HG03432 (cell line): Measurements from ENCODE around the gene KCNC4.

ENCODE experiments used
- ATAC-seq: cut with Tn5 transposase; IDR thresholded peaks from one replicate; pipeline ENCODE4 v1.9.1; 2021; ENCODE audit warnings: mild to moderate bottlenecking, moderate library complexity; ENCODE audit not compliant: unreplicated experiment

Gene KCNC4

DNA sequence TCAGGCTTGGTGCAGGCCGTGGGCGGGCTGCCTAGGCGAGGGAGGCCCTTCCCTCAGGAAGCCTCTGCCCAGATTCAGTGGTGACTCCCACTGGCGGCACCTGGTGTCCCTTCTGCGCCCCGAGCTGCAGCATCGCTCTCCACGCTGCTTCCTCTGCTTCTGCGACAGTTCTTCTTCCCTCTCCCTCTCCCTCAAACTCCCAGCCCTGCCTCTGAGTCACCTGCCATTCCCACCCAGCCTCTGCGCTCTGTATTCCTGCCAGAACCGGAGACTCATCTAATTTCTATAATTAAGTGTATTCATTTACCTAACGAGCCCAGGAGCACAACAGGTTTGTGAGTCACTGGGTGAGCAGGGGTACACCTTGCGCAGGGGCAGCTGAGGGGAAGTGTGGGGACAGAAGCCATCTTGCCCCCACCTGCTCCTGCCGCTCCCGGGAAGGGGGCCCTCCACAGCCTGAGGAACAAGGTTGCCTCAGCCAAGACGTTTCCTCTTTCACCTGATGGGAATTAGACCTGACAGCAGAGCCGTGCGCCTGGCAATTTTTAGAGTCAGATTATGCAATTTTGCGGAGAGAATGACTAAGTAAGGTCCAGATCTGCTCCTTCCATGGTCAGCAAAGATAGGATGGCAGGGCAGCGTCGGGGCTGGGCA lies 19.4 kb downstream of the KCNC4 start:
- ATAC-seq: no peak

- ATAC-seq: no peak
Measured at GRCh38 chr1:110230381-110231199, 20.5 kb downstream of the KCNC4 start.

DNA sequence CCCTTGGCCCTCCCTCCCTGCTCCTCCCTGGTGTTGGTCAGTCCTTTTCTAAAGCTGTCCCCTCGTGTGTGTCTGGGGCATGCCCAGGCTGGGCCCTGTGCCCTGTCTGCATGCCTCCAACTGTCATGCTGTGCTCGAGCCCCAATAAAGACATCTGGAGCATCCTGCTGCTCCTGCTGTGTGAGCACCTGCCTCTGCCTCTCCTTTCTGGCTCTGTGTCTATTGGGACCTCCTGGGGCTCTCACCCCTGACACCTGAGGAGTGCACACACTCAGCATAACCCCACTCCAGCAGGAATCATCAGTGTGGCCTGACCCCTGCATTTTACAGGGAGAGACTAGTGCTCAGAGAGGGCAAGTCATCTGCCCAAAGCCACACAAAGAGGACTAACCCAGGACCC lies 23.7 kb downstream of the KCNC4 start:
- no peak for ATAC-seq

DNA sequence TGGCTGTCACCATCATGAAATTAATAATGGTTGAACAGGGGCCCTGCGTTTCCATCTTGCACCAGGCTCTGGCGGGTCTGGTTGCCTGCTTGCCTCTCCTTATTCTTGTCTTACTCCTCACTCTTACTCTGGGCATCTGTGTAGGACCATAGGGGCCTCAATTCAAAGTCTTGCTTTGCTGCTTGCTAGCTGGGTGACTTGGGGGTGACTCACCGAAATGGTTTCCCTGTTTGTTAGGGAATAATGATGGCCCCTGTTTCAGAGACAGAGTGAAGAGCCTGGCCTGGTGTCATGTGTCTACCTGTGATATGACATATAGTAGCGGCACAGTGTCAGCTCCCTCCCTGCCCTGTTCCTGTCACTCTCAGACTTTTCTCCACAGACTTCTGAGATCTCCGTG lies 24.6 kb downstream of the KCNC4 start:
- no peak for ATAC-seq

GRCh38 chr1:110235181-110235833 lies 25.2 kb downstream of the KCNC4 start:
- ATAC-seq: no peak

DNA sequence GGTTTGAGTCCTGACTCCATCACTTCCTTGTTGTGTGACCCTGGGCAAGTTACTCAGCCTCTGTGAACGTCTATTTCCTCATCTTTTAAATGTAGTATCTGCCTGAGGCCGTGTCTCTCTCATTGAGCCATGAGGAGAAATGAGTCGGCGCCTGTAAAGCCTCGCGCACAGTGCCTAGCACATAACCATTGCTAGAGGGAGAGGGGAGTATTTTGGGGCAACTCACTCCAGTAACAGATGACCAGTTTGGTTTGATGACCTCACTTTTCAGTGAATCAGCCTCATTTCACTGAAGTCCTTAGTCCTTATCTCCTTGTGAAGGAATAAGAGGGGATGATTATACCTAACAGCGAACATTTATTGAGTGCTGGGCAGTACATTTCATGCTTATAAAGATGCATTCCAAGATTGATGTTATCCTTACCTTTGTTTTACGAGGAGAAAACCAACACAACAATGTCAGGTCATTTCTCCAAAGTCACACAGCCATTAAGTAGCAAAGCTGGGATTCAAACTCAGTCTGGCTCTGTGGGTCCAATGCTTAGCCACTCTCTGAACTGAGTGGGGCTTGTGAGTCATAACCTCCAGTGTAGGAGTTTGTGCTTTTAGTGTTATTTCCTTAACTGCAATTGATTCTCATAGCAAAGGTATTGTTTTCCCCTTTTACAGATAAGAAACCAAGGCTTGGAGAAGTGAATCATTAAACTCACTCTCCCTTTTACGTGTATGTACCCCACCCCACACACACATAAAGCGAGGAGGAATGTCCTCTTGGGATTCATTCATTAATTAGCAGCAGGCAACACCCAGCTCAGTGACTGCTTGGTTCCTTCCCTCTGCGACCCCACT lies 25.9 kb downstream of the KCNC4 start:
- peak; percentile 47 for ATAC-seq

DNA sequence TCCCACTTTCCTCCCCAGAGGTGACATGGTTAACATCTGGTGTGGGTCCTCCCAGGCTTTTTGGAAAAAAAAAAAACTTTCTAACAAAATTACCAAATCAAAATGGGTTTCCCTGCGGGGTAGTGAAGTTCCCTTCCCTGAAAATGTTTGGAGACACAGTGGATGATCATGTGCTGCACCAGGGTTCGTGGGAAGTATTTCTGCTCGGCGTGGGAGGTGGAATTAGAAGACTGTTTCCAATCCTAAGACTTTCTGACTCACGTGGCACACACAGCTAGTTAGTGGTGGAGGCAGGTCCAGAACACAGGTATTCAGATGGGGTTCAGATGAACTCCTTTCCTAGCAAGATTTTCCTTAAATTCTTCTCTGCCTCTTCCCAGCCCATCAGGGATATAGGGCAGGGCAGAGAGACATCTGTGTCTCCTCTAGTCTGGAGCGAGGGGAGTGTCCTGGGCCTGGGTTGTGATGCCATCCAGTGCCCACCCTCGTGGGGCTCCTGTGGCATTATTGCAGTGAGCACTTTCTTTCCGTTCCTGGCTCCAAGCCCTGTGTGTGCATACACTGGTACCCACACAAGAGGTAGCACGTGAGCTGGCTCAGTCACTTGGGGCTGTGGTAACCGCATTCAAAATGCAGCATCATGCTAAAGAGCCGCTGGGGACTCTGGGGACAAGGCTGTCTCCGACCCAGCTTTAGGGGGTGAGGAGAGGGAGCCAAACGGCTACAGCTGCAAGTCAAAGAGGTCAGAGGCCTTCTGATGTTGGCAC lies 27.5 kb downstream of the KCNC4 start:
- ATAC-seq: no peak

- no peak for ATAC-seq
Measured at GRCh38 chr1:110239441-110240430, 29.6 kb downstream of the KCNC4 start.

DNA sequence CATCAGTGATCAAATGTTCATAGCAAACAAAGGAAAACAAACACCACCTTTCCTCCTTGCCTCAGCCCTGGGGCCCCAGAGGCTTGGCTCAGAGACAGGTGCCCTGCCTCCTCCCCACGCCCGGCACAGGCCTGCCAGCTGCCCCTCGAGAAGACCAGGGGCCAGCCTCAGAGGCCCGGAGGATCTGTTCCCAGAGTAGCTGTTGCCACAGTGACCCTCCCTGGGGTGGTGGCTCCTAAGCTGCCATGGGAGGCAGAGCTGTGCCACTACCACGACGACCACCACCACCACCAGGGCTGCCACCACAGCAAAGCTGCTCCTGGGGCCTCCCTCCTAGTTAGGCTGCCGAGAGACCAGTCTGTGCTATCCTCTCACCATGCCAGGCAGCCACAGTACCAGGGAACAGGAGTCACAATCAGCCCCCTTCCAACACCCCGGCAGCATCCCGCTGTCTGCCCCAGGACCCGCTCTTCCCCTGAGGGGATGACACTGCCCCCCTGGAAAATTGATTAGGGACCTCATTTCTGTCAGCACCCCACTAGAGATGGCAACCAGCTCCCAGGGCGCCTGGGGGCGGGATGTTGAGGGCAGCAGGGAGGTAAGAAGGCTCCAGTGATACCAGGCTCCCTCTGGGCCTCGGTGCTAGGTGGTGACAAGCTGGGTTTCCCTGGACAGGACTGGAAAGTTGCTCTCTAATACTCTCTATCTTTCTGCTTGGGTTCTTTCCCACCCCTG lies 30.5 kb downstream of the KCNC4 start:
- no peak for ATAC-seq

GRCh38 chr1:110241516-110241915 lies 31.4 kb downstream of the KCNC4 start:
- ATAC-seq: no peak

- no peak for ATAC-seq
Measured at GRCh38 chr1:110242062-110242461, 31.9 kb downstream of the KCNC4 start.

DNA sequence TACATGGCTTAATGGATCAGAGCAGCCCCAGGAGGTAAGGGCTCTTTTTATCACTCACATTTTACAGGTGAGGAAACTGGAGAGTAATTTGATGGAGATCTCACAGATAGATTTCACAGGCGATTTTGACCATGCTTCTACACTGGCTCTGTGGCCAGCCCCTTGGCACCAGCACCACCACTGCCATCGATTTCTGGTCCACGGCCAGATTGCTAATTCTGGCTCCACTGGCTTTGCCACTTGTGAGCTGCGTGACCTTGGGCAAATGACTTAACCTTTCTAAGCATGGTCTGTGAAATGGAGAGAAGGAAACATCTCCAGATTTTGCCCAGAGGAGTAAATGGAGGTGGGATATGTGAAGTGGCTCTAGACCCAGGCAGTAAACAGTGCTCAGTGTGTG lies 32.6 kb downstream of the KCNC4 start:
- no peak for ATAC-seq

GRCh38 chr1:110243146-110243545 lies 33.0 kb downstream of the KCNC4 start:
- ATAC-seq: peak; percentile 13

DNA sequence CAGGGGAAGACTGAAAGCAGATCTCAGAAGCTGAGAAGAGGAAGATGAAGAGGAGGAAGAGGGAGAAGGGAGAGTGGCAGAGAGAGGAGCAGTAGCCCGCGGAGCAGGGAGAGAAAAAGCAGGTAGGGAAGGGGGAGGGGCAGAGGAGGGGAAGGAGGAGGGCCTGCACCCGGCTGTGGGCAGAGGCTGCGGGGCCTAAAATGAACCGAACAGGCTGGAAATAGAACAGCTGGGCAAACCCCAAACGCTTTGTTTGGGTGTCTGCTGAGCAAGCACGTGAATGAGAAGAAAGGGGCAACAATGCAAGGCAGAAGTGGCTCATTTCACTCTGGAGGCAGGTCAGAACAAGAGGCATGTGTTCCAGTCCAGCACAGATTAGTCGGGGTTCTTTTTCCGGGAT lies 33.5 kb downstream of the KCNC4 start:
- ATAC-seq: peak; percentile 71

DNA sequence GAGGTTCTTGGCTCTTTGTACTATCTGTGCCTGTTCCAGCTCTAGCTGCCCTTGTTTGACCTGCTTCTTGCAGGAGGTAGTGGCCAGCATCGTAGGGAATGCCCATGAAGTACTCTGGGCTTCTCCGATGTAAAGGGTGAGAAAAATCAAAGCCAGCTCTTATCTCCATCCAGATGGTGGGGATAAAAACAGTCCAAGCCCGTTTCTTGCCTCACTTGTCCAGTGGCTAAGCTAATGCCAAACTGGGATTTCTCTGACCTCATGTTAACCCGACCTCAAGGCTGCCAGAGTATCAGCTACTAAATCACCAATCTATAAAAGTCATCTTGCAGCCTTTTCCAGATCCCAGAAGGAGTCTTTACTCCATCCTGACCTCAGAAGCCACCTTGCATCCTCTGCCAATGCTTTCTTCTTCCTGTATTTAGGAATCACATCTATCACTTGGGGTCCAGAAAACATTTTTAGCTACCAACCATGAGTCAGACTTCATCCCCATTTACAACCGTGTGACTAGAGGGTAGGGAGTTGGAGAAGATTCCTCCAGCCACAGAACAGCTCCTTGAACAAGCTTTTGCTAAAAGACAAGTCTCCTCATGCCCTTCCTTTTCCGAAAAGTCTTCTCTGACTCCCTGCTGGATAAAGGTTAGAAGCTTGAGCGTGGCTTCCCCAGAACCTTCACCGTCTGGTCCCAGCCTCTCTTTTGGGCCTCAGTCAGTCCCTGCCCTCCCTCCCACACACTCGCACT lies 35.9 kb downstream of the KCNC4 start:
- ATAC-seq: no peak

DNA sequence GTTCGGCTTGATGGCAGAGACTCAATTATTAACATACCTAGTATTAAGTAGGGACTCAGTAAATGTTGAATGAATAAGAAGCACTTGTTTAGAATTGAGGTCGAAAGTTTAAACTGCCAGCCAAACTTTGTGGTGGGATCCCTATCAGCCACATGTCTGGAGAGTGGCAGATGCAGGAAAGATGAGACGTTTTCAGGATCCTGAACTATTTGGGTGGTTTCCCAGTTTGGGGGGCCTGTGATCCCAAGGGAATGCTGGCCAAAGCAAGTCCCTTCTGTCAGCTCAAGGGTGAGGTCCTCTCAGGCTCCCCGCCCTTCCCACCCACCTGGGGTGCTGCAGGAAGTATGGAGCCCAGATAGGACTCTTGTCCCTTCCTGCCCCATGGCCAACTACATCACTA lies 38.6 kb downstream of the KCNC4 start:
- no peak for ATAC-seq

GRCh38 chr1:110249256-110249655 lies 39.1 kb downstream of the KCNC4 start:
- no peak for ATAC-seq

DNA sequence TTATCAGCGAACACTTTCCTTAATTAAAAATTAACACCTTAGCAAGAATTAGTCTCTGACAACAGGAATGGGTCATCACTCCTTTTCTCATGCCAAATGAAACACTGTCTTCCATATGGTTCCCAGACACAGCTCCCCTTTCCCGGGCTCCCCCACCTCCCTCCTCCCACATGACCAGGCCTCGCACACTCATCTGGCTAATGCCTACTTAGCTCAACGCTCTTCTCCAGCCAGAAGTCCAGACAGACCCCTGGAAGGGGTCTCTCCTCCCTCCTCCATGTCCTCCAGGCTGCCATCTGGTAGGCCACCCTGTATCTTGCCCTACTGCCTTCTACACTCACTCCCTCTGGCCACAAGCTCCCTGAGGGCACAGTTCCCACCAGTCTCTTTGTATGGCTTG lies 39.9 kb downstream of the KCNC4 start:
- ATAC-seq: no peak
